Measurements from ENCODE around the gene PGBD5.
"Not testable (repeated sequence)": the region's sequence is repeated elsewhere in the genome, so short reads cannot be mapped to it uniquely, and the experiment has no call there.

PGBD5 gene

DNA sequence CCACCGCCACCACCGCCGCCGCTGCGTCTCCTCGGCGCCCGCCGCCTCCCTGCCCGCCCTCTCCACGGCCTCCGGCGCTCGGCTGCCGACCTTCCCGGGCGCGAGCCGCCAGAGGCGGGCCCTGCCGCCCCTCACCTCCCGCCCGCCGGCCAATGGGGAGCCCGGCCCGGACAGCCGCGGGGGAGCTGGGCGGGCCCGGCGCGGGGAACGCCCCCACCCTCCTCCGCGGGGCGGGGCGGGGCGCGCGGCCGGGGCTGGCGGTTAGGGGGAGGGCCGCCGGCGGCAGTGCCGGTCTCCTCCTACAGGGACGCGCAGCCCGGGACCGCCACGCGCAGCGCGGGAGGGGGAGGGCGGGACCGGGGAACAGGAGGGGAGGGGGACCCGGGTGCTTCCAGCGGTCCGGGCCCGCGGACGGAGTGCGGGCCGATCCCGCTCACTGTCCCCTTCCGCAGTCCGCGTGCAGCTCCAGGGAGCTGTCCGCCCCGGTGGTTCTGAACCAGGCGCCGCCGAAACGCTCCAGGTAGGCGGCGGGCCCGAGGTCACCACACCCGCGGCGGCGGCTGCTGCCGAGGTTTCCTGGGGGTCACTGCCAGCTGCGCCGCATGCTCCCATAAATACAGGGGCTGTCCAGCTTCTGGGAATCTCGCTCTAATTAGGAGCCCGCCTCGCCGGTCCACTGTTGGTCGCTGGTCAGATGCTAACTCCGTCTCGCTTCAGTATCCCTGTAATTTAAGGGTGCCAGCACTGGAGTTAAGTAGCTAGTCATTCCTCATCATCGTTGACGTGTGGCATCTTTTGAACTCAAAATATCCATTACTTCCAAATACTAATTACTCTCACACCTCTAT lies at the start of gene PGBD5:
PGBD5 (minus strand) TSS at position 87 of the 848 bp plus-strand sequence. CDS start 404 bp downstream, outside the sequence.
- no peak for TF ChIP-seq JUND (IDR thresholded peaks at IDR 0.05; ENCODE audit: low read depth)
- peak; percentile 87 to 94 for DNase-seq (ENCODE audit: low read depth in 1 of 2, low spot score in 1 of 2)
- in situ Hi-C loops (cut with HindIII; ENCODE audit: low pct_unique_long_range_greater_than_20kb, low sequenced_read_pairs): no loop called here

GRCh38 chr1:230474924-230475323 lies 48.8 kb upstream of the PGBD5 start:
- in situ Hi-C loops (cut with HindIII; ENCODE audit: low pct_unique_long_range_greater_than_20kb, low sequenced_read_pairs); DNase-seq (ENCODE audit: low read depth in 1 of 2, low spot score in 1 of 2): not testable (repeated sequence)

- in situ Hi-C loops (cut with HindIII; ENCODE audit: low pct_unique_long_range_greater_than_20kb, low sequenced_read_pairs); DNase-seq (ENCODE audit: low read depth in 1 of 2, low spot score in 1 of 2): not testable (repeated sequence)
Observed at GRCh38 chr1:230470750-230471149, 44.6 kb upstream of the PGBD5 start.

DNA sequence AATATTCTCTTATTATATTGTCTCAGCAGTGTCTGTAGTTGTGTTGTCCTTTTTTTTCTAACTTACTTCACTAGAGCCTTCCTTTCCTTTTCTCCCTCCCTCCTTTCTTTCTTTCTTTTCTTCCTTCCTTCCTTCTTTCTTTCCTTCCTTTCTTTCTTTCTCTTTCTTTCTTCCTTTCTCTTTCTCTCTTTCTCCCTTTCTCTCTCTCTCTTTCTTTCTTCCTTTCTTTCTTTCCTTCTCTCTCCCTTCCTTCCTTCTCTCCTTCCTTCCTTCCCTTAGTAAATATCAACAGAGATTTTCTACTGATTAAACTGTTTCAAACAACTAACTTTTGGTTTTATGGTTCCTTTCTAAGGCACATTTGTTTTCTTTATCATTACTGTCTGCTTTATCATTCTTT lies 43.1 kb upstream of the PGBD5 start:
- no peak for DNase-seq (ENCODE audit: low read depth in 1 of 2, low spot score in 1 of 2)
- in situ Hi-C loops (cut with HindIII; ENCODE audit: low pct_unique_long_range_greater_than_20kb, low sequenced_read_pairs): no loop called here
- TF ChIP-seq JUND (IDR thresholded peaks at IDR 0.05; ENCODE audit: low read depth): no peak

DNA sequence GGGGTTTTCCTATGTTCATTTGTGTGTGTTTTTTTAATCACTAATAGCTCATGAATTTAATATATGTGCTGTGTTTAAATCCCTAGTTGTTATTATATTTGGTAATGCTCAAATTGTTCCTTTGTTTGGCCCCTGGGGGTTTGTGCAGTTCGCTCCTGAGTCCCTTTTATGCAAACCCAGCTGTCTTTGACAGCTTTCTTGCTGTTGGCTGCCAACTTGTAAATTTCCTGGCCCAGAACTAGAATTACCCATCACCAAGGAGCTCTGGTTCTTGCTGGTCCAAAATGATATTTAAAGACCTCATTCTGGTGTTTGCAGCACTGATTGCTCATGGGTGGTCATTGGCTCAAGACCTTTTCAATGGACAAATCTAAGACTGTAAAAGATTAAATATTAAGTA lies 39.6 kb upstream of the PGBD5 start:
- in situ Hi-C loops (cut with HindIII; ENCODE audit: low pct_unique_long_range_greater_than_20kb, low sequenced_read_pairs): no loop called here
- no peak for DNase-seq (ENCODE audit: low read depth in 1 of 2, low spot score in 1 of 2)
- TF ChIP-seq JUND (IDR thresholded peaks at IDR 0.05; ENCODE audit: low read depth): no peak

- no peak for DNase-seq (ENCODE audit: low read depth in 1 of 2, low spot score in 1 of 2)
- in situ Hi-C loops (cut with HindIII; ENCODE audit: low pct_unique_long_range_greater_than_20kb, low sequenced_read_pairs): no loop called here
- TF ChIP-seq JUND (IDR thresholded peaks at IDR 0.05; ENCODE audit: low read depth): no peak
Observed at GRCh38 chr1:230464671-230465070, 38.5 kb upstream of the PGBD5 start.

DNA sequence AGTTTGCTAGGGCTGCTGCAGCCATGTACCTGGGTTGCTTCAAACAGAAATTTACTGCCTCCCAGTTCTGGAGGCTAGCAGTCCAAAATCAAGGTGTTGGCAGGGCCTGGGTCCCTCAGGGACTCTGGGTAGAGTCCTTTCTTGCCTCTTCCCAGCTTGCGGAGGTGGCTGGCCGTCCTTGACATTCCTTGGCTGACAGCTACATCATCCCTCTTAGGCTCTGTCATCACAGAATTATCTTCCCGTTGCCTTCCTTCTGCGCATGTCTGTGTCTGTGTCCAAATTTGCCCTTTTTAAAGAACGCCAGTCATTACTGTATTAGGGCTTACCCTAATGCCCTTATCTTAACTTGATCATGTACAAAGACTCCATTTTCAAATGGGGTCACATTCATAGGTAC lies 37.6 kb upstream of the PGBD5 start:
- DNase-seq (ENCODE audit: low read depth in 1 of 2, low spot score in 1 of 2): no peak
- in situ Hi-C loops (cut with HindIII; ENCODE audit: low pct_unique_long_range_greater_than_20kb, low sequenced_read_pairs): no loop called here
- no peak for TF ChIP-seq JUND (IDR thresholded peaks at IDR 0.05; ENCODE audit: low read depth)

DNA sequence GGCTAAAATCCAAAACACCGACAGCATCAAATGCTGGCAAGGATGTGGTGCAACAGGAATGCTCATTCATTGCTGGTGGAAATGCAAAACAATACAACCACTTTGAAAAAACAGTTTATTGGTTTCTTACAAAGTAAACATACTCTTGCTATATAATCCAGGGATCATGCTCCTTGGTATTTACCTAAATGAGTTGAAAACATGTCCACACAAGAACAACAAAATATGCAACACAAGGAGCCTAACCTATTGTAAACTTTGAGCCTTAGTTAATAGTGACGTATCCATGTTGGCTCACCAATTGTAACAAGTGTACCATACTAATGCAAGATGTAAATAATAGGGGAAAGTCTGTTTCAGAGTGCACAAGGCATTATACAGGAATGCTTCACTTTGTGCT lies 37.2 kb upstream of the PGBD5 start:
- in situ Hi-C loops (cut with HindIII; ENCODE audit: low pct_unique_long_range_greater_than_20kb, low sequenced_read_pairs): no loop called here
- no peak for TF ChIP-seq JUND (IDR thresholded peaks at IDR 0.05; ENCODE audit: low read depth)
- no peak for DNase-seq (ENCODE audit: low read depth in 1 of 2, low spot score in 1 of 2)

DNA sequence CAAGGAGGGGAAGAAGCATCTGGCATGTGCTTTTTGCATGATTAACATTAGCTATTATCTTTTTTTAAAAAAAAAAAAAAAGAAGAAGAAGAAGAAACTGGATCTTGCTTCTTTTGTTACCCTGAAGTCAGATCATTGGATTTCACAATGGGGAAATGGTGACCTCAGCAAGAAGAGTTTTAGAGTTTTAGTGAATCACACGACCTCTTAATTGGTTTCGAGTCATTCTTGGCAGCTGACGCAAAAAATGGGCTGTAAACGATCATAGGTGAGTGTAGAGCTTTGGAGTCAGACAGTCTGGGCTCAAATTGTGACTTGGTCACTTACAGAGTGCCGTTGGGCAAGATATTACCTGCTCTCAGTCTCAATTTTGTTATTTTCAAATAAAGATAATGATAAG lies 33.3 kb upstream of the PGBD5 start:
- no peak for DNase-seq (ENCODE audit: low read depth in 1 of 2, low spot score in 1 of 2)
- in situ Hi-C loops (cut with HindIII; ENCODE audit: low pct_unique_long_range_greater_than_20kb, low sequenced_read_pairs): no loop called here
- no peak for TF ChIP-seq JUND (IDR thresholded peaks at IDR 0.05; ENCODE audit: low read depth)

DNA sequence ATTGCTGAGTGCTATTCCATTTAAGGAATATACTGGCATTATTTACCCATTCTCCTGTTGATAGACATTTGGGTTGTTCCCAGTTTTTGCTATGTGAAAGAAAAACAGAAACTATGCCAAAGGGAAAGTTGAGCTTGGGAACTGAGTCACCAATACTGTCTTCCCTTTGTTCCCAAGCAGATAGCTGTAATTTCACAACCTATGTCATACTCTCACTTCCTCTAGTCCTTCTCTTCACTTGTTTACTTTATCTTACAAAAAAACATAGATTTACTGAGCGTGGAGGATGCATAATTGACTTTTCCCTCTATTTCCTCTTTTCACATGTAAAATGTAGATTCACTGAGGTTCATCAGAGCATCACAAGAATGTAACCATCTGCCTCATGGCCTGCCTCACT lies 32.4 kb upstream of the PGBD5 start:
- TF ChIP-seq JUND (IDR thresholded peaks at IDR 0.05; ENCODE audit: low read depth): no peak
- no peak for DNase-seq (ENCODE audit: low read depth in 1 of 2, low spot score in 1 of 2)
- in situ Hi-C loops (cut with HindIII; ENCODE audit: low pct_unique_long_range_greater_than_20kb, low sequenced_read_pairs): no loop called here

- DNase-seq (ENCODE audit: low read depth in 1 of 2, low spot score in 1 of 2): no peak
- TF ChIP-seq JUND (IDR thresholded peaks at IDR 0.05; ENCODE audit: low read depth): no peak
- in situ Hi-C loops (cut with HindIII; ENCODE audit: low pct_unique_long_range_greater_than_20kb, low sequenced_read_pairs): no loop called here
Observed at GRCh38 chr1:230456478-230456877, 30.3 kb upstream of the PGBD5 start.

- no peak for DNase-seq (ENCODE audit: low read depth in 1 of 2, low spot score in 1 of 2)
- TF ChIP-seq JUND (IDR thresholded peaks at IDR 0.05; ENCODE audit: low read depth): no peak
- in situ Hi-C loops (cut with HindIII; ENCODE audit: low pct_unique_long_range_greater_than_20kb, low sequenced_read_pairs): no loop called here
Observed at GRCh38 chr1:230455291-230455690, 29.2 kb upstream of the PGBD5 start.

DNA sequence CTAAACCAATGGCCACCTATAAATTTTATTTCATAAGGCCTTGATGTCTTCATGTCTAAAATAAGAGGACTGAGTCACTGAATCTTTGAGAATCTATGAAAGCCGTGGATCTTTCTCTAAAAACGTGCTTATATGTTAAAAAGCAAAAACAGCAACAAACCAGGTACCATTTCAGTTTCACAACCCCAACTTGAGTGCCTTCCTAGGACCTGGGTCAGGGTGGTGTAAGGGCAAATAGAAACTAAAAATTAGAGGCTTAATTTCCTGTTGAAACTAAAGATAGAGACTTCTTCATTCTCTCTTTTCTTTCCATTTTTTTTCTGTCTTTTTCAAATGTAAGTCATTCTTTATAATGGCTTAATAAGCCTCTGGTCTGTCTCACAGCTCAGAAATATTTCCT lies 27.2 kb upstream of the PGBD5 start:
- in situ Hi-C loops (cut with HindIII; ENCODE audit: low pct_unique_long_range_greater_than_20kb, low sequenced_read_pairs): no loop called here
- no peak for TF ChIP-seq JUND (IDR thresholded peaks at IDR 0.05; ENCODE audit: low read depth)
- no peak for DNase-seq (ENCODE audit: low read depth in 1 of 2, low spot score in 1 of 2)
